ENCODE results near the gene MVP.

Gene MVP

GRCh38 chr16:29813644-29814562, 6.4 kb upstream of the MVP start:
- Histone ChIP-seq H3K4me1 (ENCODE audit: control insufficient read depth, insufficient read depth, low read length) (peaks cover 30% of the 10 kb centered on the region), H3K4me3 (ENCODE audit: low read length) (peak overlapping the region; percentile 11), H3K9ac (ENCODE audit: low read length) (no peak overlapping the region), H3K27me3 (ENCODE audit: control insufficient read depth, insufficient read depth, low read length) (no peaks in the 10 kb centered on the region), H3K36me3 (ENCODE audit: control insufficient read depth, insufficient read depth, low read length) (peaks cover 12% of the 10 kb centered on the region), H3K27ac (ENCODE audit: low read depth, low read length) (peak overlapping the region; percentile 76)

GRCh38 chr16:29814592-29814991, 5.7 kb upstream of the MVP start:
- Histone ChIP-seq H3K27ac (ENCODE audit: low read depth, low read length) (peak overlapping the region; percentile 76), H3K4me3 (ENCODE audit: low read length) (peak overlapping the region; percentile 57), H3K4me1 (ENCODE audit: control insufficient read depth, insufficient read depth, low read length) (peaks cover 25% of the 10 kb centered on the region), H3K9ac (ENCODE audit: low read length) (peak overlapping the region; percentile 36), H3K36me3 (ENCODE audit: control insufficient read depth, insufficient read depth, low read length) (peaks cover 7% of the 10 kb centered on the region), H3K27me3 (ENCODE audit: control insufficient read depth, insufficient read depth, low read length) (no peaks in the 10 kb centered on the region)

- H3K4me1 ChIP-seq (ENCODE audit: control insufficient read depth, insufficient read depth, low read length): peaks cover 30% of the 10 kb centered on the region
- H3K27ac ChIP-seq (ENCODE audit: low read depth, low read length): peak overlapping the region; percentile 76
- no peak overlapping the region for H3K9ac ChIP-seq (ENCODE audit: low read length)
- peaks cover 6% of the 10 kb centered on the region for H3K36me3 ChIP-seq (ENCODE audit: control insufficient read depth, insufficient read depth, low read length)
- peak overlapping the region; percentile 57 for H3K4me3 ChIP-seq (ENCODE audit: low read length)
- no peaks in the 10 kb centered on the region for H3K27me3 ChIP-seq (ENCODE audit: control insufficient read depth, insufficient read depth, low read length)
Measured at GRCh38 chr16:29815032-29815721, 5.1 kb upstream of the MVP start.

DNA sequence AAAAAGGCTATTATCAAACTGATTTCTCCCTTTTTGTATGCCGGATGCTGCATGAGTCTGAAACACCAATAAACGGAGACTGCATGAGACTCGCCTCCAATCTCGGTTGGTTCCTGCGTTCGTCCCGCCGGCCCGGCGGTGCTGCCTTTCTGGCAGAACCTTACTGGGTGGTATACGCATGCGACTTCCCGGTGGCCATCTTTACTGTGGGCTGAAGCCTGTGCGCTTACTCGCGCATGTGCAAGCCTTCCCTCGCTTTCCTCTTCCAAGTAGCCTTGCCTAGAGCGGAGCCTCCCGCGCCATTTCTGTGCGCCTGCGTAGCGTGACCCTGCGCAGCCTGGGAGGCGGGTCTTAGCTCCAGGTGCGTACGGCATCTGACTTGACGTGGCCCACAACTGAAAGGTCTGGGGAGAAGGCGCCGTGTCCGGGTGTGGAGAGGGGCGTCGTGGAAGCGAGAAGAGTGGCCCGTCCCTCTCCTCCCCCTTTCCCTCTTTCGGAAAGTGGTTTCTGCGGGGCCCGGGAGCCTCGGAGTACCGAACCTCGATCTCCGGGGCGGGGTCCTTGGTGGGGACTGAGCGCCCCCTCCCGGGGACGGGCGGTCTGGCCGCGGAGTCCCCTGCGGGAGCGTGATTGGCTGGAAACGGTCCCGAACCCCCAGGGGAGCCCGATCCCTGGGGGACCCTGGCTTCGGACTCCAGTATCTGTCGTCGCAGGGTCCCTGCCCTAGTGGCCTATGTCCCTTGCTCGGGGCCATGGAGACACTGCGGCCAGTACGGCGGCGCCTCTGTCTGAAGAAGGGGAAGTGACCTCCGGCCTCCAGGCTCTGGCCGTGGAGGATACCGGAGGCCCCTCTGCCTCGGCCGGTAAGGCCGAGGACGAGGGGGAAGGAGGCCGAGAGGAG, 4.2 kb upstream of the MVP start, which contains the start of gene PAGR1:
PAGR1 (plus strand) TSS at position 360 of the 901 bp plus-strand sequence; CDS start at position 734, 374 bp downstream.
- peaks cover 27% of the 10 kb centered on the region for H3K4me1 ChIP-seq (ENCODE audit: control insufficient read depth, insufficient read depth, low read length)
- H3K4me3 ChIP-seq (ENCODE audit: low read length): peak within 1 kb of the TSS; percentile 88
- no peaks in the 10 kb centered on the region for H3K27me3 ChIP-seq (ENCODE audit: control insufficient read depth, insufficient read depth, low read length)
- H3K36me3 ChIP-seq (ENCODE audit: control insufficient read depth, insufficient read depth, low read length): peaks cover 3% of the 10 kb centered on the region
- H3K27ac ChIP-seq (ENCODE audit: low read depth, low read length): peak within 1 kb of the TSS; percentile 95
- peak within 1 kb of the TSS; percentile 94 for H3K9ac ChIP-seq (ENCODE audit: low read length)

GRCh38 chr16:29816694-29817441, 3.4 kb upstream of the MVP start:
- Histone ChIP-seq H3K36me3 (ENCODE audit: control insufficient read depth, insufficient read depth, low read length) (peaks cover 3% of the 10 kb centered on the region), H3K27me3 (ENCODE audit: control insufficient read depth, insufficient read depth, low read length) (no peaks in the 10 kb centered on the region), H3K4me3 (ENCODE audit: low read length) (peak overlapping the region; percentile 88), H3K9ac (ENCODE audit: low read length) (peak overlapping the region; percentile 94), H3K4me1 (ENCODE audit: control insufficient read depth, insufficient read depth, low read length) (peaks cover 30% of the 10 kb centered on the region), H3K27ac (ENCODE audit: low read depth, low read length) (peak overlapping the region; percentile 95)

DNA sequence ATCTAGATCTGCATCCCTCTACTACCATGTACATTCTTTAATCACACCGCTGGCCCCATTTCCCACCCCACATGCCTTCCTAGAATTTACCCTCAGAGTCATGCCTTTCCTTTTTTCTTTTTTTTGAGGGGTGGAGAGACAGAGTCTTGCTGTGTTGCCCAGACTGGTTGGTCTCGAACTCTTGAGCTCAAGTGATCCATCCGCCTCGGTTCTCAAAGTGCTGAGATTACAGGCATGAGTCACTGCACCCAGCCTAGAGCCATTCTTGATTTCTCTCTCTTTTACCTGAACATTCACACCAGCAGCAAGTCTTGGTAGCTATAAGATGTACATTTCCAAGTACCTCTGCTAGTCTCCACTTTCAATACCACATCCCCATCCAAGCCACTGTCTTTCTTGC, 2.2 kb upstream of the MVP start:
- no peaks in the 10 kb centered on the region for H3K27me3 ChIP-seq (ENCODE audit: control insufficient read depth, insufficient read depth, low read length)
- H3K9ac ChIP-seq (ENCODE audit: low read length): no peak overlapping the region
- no peak overlapping the region for H3K4me3 ChIP-seq (ENCODE audit: low read length)
- peaks cover 36% of the 10 kb centered on the region for H3K4me1 ChIP-seq (ENCODE audit: control insufficient read depth, insufficient read depth, low read length)
- H3K27ac ChIP-seq (ENCODE audit: low read depth, low read length): no peak overlapping the region
- H3K36me3 ChIP-seq (ENCODE audit: control insufficient read depth, insufficient read depth, low read length): peaks cover 3% of the 10 kb centered on the region

- H3K9ac ChIP-seq (ENCODE audit: low read length): no peak overlapping the region
- H3K4me3 ChIP-seq (ENCODE audit: low read length): peak overlapping the region; percentile 66
- H3K27ac ChIP-seq (ENCODE audit: low read depth, low read length): no peak overlapping the region
- H3K27me3 ChIP-seq (ENCODE audit: control insufficient read depth, insufficient read depth, low read length): no peaks in the 10 kb centered on the region
- H3K36me3 ChIP-seq (ENCODE audit: control insufficient read depth, insufficient read depth, low read length): peaks cover 3% of the 10 kb centered on the region
- peaks cover 33% of the 10 kb centered on the region for H3K4me1 ChIP-seq (ENCODE audit: control insufficient read depth, insufficient read depth, low read length)
Measured at GRCh38 chr16:29819506-29819905, 756 bp upstream of the MVP start.

- H3K27ac ChIP-seq (ENCODE audit: low read depth, low read length): peak overlapping the region; percentile 80
- peaks cover 3% of the 10 kb centered on the region for H3K36me3 ChIP-seq (ENCODE audit: control insufficient read depth, insufficient read depth, low read length)
- peaks cover 31% of the 10 kb centered on the region for H3K4me1 ChIP-seq (ENCODE audit: control insufficient read depth, insufficient read depth, low read length)
- no peaks in the 10 kb centered on the region for H3K27me3 ChIP-seq (ENCODE audit: control insufficient read depth, insufficient read depth, low read length)
- H3K9ac ChIP-seq (ENCODE audit: low read length): peak overlapping the region; percentile 36
- H3K4me3 ChIP-seq (ENCODE audit: low read length): peak overlapping the region; percentile 66
Measured at GRCh38 chr16:29820730-29821642, 724 bp downstream of the MVP start.

DNA sequence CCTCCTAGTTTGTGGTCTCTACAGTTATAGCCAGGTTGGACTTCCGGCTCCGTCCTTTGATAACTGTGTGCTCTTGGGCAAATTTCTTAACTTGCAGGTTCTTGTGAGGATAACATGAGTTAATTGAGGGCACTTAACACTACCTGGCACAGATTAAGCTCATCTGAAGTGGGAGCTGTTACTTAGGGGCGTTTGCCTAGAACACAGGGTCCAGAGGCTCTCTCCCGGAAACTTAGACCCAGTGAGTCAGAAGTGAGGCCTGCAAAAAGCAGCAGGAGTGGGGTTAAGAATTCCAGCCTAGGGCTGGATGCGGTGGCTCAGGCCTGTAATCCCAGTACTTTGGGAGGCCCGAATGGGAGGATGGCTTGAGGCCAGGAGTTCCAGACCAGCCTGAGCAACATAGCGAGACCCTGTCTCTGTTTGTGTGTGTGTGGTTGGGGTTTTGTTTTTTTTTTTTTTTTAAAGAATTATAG, 1.4 kb downstream of the MVP start:
- Histone ChIP-seq H3K4me3 (ENCODE audit: low read length) (peak overlapping the region; percentile 66), H3K27me3 (ENCODE audit: control insufficient read depth, insufficient read depth, low read length) (no peaks in the 10 kb centered on the region), H3K9ac (ENCODE audit: low read length) (peak overlapping the region; percentile 36), H3K27ac (ENCODE audit: low read depth, low read length) (peak overlapping the region; percentile 80), H3K36me3 (ENCODE audit: control insufficient read depth, insufficient read depth, low read length) (peaks cover 3% of the 10 kb centered on the region), H3K4me1 (ENCODE audit: control insufficient read depth, insufficient read depth, low read length) (peaks cover 34% of the 10 kb centered on the region)

DNA sequence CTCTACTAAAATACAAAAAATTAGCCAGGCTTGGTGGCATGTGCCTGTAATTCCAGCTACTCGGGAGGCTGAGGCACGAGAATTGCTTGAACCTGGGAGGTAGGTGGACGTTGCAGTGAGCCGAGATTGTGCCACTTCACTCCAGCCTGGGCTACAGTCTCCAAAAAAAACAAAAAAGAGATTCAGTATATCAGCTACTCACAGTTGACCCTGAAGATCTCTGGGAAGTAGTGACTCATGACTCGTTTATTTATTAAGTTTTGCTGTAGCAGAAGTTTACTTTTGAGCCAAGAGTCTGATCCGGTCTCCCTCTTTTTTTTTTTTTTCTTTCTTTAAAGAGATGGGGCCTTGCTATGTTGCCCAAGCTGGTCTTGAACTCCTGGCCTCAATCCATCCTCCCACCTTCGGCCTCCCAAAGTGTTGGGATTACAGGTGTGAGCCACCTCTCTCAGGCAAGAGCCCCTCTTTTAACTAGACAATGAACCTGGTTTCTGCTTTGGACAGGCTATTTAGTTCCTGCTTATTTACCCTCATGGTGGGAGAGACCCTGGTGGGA, 4.4 kb downstream of the MVP start:
- no peaks in the 10 kb centered on the region for H3K36me3 ChIP-seq (ENCODE audit: control insufficient read depth, insufficient read depth, low read length)
- H3K4me1 ChIP-seq (ENCODE audit: control insufficient read depth, insufficient read depth, low read length): peaks cover 33% of the 10 kb centered on the region
- H3K9ac ChIP-seq (ENCODE audit: low read length): no peak overlapping the region
- H3K27ac ChIP-seq (ENCODE audit: low read depth, low read length): peak overlapping the region; percentile 62
- H3K27me3 ChIP-seq (ENCODE audit: control insufficient read depth, insufficient read depth, low read length): no peaks in the 10 kb centered on the region
- H3K4me3 ChIP-seq (ENCODE audit: low read length): peak overlapping the region; percentile 6

All from rectal smooth muscle tissue (tissue), 1 donor.